Sigmoid colon (tissue), 7 donors: ENCODE results near the gene SCFD1. TPM values are rescaled to one million over a fixed set of nuclear protein-coding genes. Genes with fewer than 3 reads are reported as not detected.

Source experiments
- DNase-seq: peaks from one replicate; pipeline ENCODE4 v3.0.0-alpha.2; 2019
- H3K27ac ChIP-seq, 4 donors: fragments of 200-600 bp; sonication (generic); one replicate each; pipeline ENCODE4 v1.5.1; 2016 to 2019; ENCODE audit warnings: mild to moderate bottlenecking in 1 of 4
- H3K27me3 ChIP-seq, 3 donors: fragments of 200-600 bp; sonication (generic); one replicate each; pipeline ENCODE4 v1.5.1; 2019; ENCODE audit warnings: mild to moderate bottlenecking in 1 of 3
- H3K36me3 ChIP-seq, 4 donors: fragments of 200-600 bp; sonication (generic); one replicate each; pipeline ENCODE4 v1.5.1; 2016 to 2019
- H3K4me1 ChIP-seq, 4 donors: fragments of 200-600 bp; sonication (generic); one replicate each; pipeline ENCODE4 v1.5.1; 2017 to 2019
- H3K4me3 ChIP-seq, 4 donors: fragments of 200-600 bp; sonication (generic); one replicate each; pipeline ENCODE4 v1.5.1; 2017 to 2019; ENCODE audit warnings: mild to moderate bottlenecking in 2 of 4, moderate library complexity in 1 of 4
- H3K9me3 ChIP-seq, 4 donors: fragments of 200-600 bp in 3 of 4; sonication (generic) in 3 of 4; one replicate each; pipeline versions ENCODE4 v1.5.1 to v1.6.1; 2013 to 2019
- EP300 ChIP-seq, 4 donors: sonication (generic); formaldehyde crosslinking; IDR thresholded peaks; one replicate each; pipeline ENCODE4 v1.6.1; 2017; ENCODE audit warnings: antibody characterized with exemption in 4 of 4
- POLR2A ChIP-seq, 2 donors: fragments of 450-650 bp; IDR thresholded peaks; one replicate each; pipeline ENCODE4 v1.6.1; 2016; ENCODE audit warnings: antibody characterized with exemption in 2 of 2, mild to moderate bottlenecking in 2 of 2, moderate library complexity in 2 of 2
- POLR2AphosphoS5 ChIP-seq, 4 donors: sonication (generic); formaldehyde crosslinking; IDR thresholded peaks; one replicate each; pipeline ENCODE4 v1.6.1; 2017; ENCODE audit warnings: antibody characterized with exemption in 4 of 4
- WGBS, 2 donors: extraction: QIAGEN DNeasy Blood & Tissue Kit; methylation state at CpG; one replicate each; pipeline ENCODE4 v1.1.7; 2013; 5-methylcytosine and 5-hydroxymethylcytosine counted together
- intact Hi-C: fragments of 100-400 bp; cut with DNase I; formaldehyde crosslinking; loops from one replicate; pipeline ENCODE4 v1.15.1; 2023
- polyA plus RNA-seq, 3 donors: library from polyadenylated mRNA; stranded (reverse); fragments of 200-250 nt; gene quantifications; one replicate each; pipeline ENCODE4 v1.2.3, GENCODE V29; 2013
- total RNA-seq, 4 donors: library from RNA; depleted of rRNA; stranded (reverse); fragments of >200 nt; gene quantifications; one replicate each; pipeline ENCODE4 v1.1.0, GENCODE V29; 2016
- TF ChIP-seq, protein P1 (sequence below), 4 experiments: fragments of 450-650 bp in 3 of 4; fragments of 200-600 bp in 1 of 4; IDR thresholded peaks; one replicate each; pipeline ENCODE4 v1.5.1; 2016 to 2019; ENCODE audit warnings: antibody characterized with exemption in 4 of 4, mild to moderate bottlenecking in 3 of 4, moderate library complexity in 2 of 4
- donor health status: healthy with polysubstance abuse.
- donor health status: Bipolar disorder and iron deficiency.
- donor health status: healthy.

SCFD1 gene
- total and polyA plus RNA-seq, 7 donors: 36.1 to 86.1 (median 60.7) TPM

- no peak overlapping the region for H3K27ac ChIP-seq
- intact Hi-C loops: no loop called here
- H3K4me1 ChIP-seq: peaks cover 0 to 14% (median 0%) of the 10 kb centered on the region in 4 donors
- H3K4me3 ChIP-seq: no peak overlapping the region
- H3K36me3 ChIP-seq: peaks cover 0 to 11% (median 0%) of the 10 kb centered on the region in 4 donors
- peaks cover 0 to 4% (median 0%) of the 10 kb centered on the region in 4 donors for H3K9me3 ChIP-seq
- no peaks in the 10 kb centered on the region for H3K27me3 ChIP-seq
- DNase-seq: no peak
- TF ChIP-seq, protein P1, sequence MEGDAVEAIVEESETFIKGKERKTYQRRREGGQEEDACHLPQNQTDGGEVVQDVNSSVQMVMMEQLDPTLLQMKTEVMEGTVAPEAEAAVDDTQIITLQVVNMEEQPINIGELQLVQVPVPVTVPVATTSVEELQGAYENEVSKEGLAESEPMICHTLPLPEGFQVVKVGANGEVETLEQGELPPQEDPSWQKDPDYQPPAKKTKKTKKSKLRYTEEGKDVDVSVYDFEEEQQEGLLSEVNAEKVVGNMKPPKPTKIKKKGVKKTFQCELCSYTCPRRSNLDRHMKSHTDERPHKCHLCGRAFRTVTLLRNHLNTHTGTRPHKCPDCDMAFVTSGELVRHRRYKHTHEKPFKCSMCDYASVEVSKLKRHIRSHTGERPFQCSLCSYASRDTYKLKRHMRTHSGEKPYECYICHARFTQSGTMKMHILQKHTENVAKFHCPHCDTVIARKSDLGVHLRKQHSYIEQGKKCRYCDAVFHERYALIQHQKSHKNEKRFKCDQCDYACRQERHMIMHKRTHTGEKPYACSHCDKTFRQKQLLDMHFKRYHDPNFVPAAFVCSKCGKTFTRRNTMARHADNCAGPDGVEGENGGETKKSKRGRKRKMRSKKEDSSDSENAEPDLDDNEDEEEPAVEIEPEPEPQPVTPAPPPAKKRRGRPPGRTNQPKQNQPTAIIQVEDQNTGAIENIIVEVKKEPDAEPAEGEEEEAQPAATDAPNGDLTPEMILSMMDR (IDR thresholded peaks at IDR 0.05): no peak
- no peak for TF ChIP-seq EP300 (IDR thresholded peaks at IDR 0.05)
- TF ChIP-seq POLR2AphosphoS5 (IDR thresholded peaks at IDR 0.05): no peak
- no peak for TF ChIP-seq POLR2A (IDR thresholded peaks at IDR 0.05)
Measured at GRCh38 chr14:30585204-30585603, 36.9 kb upstream of the SCFD1 start.

GRCh38 chr14:30587141-30587540, 35.0 kb upstream of the SCFD1 start:
- WGBS, 2 donors: 69 to 83% methylated on average over 3 of the region's 3 CpGs
- intact Hi-C loops: no loop called here
- Histone ChIP-seq H3K36me3 (peaks cover 0 to 22% (median 0%) of the 10 kb centered on the region in 4 donors), H3K9me3 (peaks cover 0 to 4% (median 0%) of the 10 kb centered on the region in 4 donors), H3K27me3 (no peaks in the 10 kb centered on the region), H3K4me1 (no peaks in the 10 kb centered on the region), H3K27ac (no peak overlapping the region), H3K4me3 (no peak overlapping the region)
- DNase-seq: no peak
- TF ChIP-seq EP300 (IDR thresholded peaks at IDR 0.05) (no peak), POLR2AphosphoS5 (IDR thresholded peaks at IDR 0.05) (no peak), POLR2A (IDR thresholded peaks at IDR 0.05) (no peak)
- TF ChIP-seq, protein P1 (IDR thresholded peaks at IDR 0.05): no peak

DNA sequence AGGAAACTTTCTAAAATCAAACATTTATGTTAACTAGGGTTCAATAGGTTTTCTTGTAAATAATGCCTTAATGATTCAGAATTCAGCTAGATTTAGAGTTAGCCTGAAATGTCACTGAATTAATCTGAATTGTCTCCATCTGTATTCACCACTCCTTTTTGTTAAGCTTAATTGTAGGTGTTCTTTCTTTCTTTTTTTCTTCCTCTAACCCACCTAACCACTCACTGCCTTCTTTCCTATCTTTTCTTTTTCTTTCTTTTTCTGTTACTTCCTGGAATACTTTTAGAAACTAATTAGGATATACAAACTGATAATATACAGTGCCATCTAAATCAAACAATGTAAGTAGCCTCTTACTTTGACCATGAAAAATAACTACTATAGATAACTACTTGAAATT, 33.2 kb upstream of the SCFD1 start:
- intact Hi-C loops: no loop called here
- Histone ChIP-seq H3K4me1 (no peaks in the 10 kb centered on the region), H3K27me3 (no peaks in the 10 kb centered on the region), H3K9me3 (peaks cover 0 to 4% (median 0%) of the 10 kb centered on the region in 4 donors), H3K36me3 (peaks cover 0 to 33% (median 0%) of the 10 kb centered on the region in 4 donors), H3K4me3 (no peak overlapping the region), H3K27ac (no peak overlapping the region)
- TF ChIP-seq POLR2A (IDR thresholded peaks at IDR 0.05) (no peak), POLR2AphosphoS5 (IDR thresholded peaks at IDR 0.05) (no peak), EP300 (IDR thresholded peaks at IDR 0.05) (no peak)
- TF ChIP-seq, protein P1 (IDR thresholded peaks at IDR 0.05): no peak
- no peak for DNase-seq

GRCh38 chr14:30596935-30597334, 25.2 kb upstream of the SCFD1 start:
- WGBS, 2 donors: 64 to 85% methylated on average over 1 of the region's 1 CpG
- TF ChIP-seq, protein P1 (IDR thresholded peaks at IDR 0.05): no peak
- no peak for TF ChIP-seq POLR2A (IDR thresholded peaks at IDR 0.05)
- no peak for TF ChIP-seq POLR2AphosphoS5 (IDR thresholded peaks at IDR 0.05)
- TF ChIP-seq EP300 (IDR thresholded peaks at IDR 0.05): no peak
- Histone ChIP-seq H3K27ac (no peak overlapping the region), H3K9me3 (no peaks in the 10 kb centered on the region), H3K36me3 (peaks cover 0 to 52% (median 3%) of the 10 kb centered on the region in 4 donors), H3K27me3 (no peaks in the 10 kb centered on the region), H3K4me3 (no peak overlapping the region), H3K4me1 (no peaks in the 10 kb centered on the region)
- no peak for DNase-seq
- intact Hi-C loops: no loop called here

GRCh38 chr14:30597504-30597903, 24.6 kb upstream of the SCFD1 start:
- DNase-seq: no peak
- no peaks in the 10 kb centered on the region for H3K4me1 ChIP-seq
- intact Hi-C loops: no loop called here
- no peaks in the 10 kb centered on the region for H3K9me3 ChIP-seq
- H3K4me3 ChIP-seq: no peak overlapping the region
- no peak overlapping the region for H3K27ac ChIP-seq
- no peaks in the 10 kb centered on the region for H3K27me3 ChIP-seq
- peaks cover 0 to 52% (median 4%) of the 10 kb centered on the region in 4 donors for H3K36me3 ChIP-seq
- no peak for TF ChIP-seq POLR2AphosphoS5 (IDR thresholded peaks at IDR 0.05)
- TF ChIP-seq, protein P1 (IDR thresholded peaks at IDR 0.05): no peak
- TF ChIP-seq POLR2A (IDR thresholded peaks at IDR 0.05): no peak
- TF ChIP-seq EP300 (IDR thresholded peaks at IDR 0.05): no peak
